ENCODE results near the gene VSTM2L.

VSTM2L gene

GRCh38 chr20:37943501-37944455, 40.9 kb downstream of the VSTM2L start:
- FAIRE-seq (peak; percentile 36), DNase-seq (ENCODE audit: insufficient read length) (no peak)
- TF ChIP-seq POLR2A (IDR thresholded peaks at IDR 0.05; ENCODE audit: low read depth, low read length) (no peak), TAF1 (IDR thresholded peaks at IDR 0.05; ENCODE audit: borderline replicate concordance, low read depth, low read length) (no peak), POLR2AphosphoS5 (IDR thresholded peaks at IDR 0.05; ENCODE audit: low read depth, low read length) (no peak)

GRCh38 chr20:37944456-37944981, 41.6 kb downstream of the VSTM2L start:
- DNase-seq (ENCODE audit: insufficient read length) (no peak), FAIRE-seq (no peak)
- TF ChIP-seq POLR2A (IDR thresholded peaks at IDR 0.05; ENCODE audit: low read depth, low read length) (no peak), TAF1 (IDR thresholded peaks at IDR 0.05; ENCODE audit: borderline replicate concordance, low read depth, low read length) (no peak), POLR2AphosphoS5 (IDR thresholded peaks at IDR 0.05; ENCODE audit: low read depth, low read length) (no peak)

- DNase-seq (ENCODE audit: insufficient read length): no peak
- TF ChIP-seq POLR2A (IDR thresholded peaks at IDR 0.05; ENCODE audit: low read depth, low read length): no peak
- no peak for TF ChIP-seq POLR2AphosphoS5 (IDR thresholded peaks at IDR 0.05; ENCODE audit: low read depth, low read length)
- no peak for TF ChIP-seq TAF1 (IDR thresholded peaks at IDR 0.05; ENCODE audit: borderline replicate concordance, low read depth, low read length)
- FAIRE-seq: no peak
These were observed 42.2 kb downstream of the VSTM2L start for GRCh38 chr20:37945091-37945547.

GRCh38 chr20:37946946-37947345, 44.0 kb downstream of the VSTM2L start:
- TF ChIP-seq POLR2A (IDR thresholded peaks at IDR 0.05; ENCODE audit: low read depth, low read length) (no peak), TAF1 (IDR thresholded peaks at IDR 0.05; ENCODE audit: borderline replicate concordance, low read depth, low read length) (no peak), POLR2AphosphoS5 (IDR thresholded peaks at IDR 0.05; ENCODE audit: low read depth, low read length) (no peak)
- no peak for FAIRE-seq
- no peak for DNase-seq (ENCODE audit: insufficient read length)

- no peak for DNase-seq (ENCODE audit: insufficient read length)
- FAIRE-seq: no peak
- TF ChIP-seq POLR2AphosphoS5 (IDR thresholded peaks at IDR 0.05; ENCODE audit: low read depth, low read length) (no peak), POLR2A (IDR thresholded peaks at IDR 0.05; ENCODE audit: low read depth, low read length) (no peak), TAF1 (IDR thresholded peaks at IDR 0.05; ENCODE audit: borderline replicate concordance, low read depth, low read length) (no peak)
These were observed 45.0 kb downstream of the VSTM2L start for GRCh38 chr20:37947943-37948342.

- DNase-seq (ENCODE audit: insufficient read length) (no peak), FAIRE-seq (no peak)
- TF ChIP-seq POLR2A (IDR thresholded peaks at IDR 0.05; ENCODE audit: low read depth, low read length) (no peak), TAF1 (IDR thresholded peaks at IDR 0.05; ENCODE audit: borderline replicate concordance, low read depth, low read length) (no peak), POLR2AphosphoS5 (IDR thresholded peaks at IDR 0.05; ENCODE audit: low read depth, low read length) (no peak)
These were observed 46.0 kb downstream of the VSTM2L start for GRCh38 chr20:37948956-37949355.

- no peak for DNase-seq (ENCODE audit: insufficient read length)
- FAIRE-seq: no peak
- TF ChIP-seq POLR2A (IDR thresholded peaks at IDR 0.05; ENCODE audit: low read depth, low read length): no peak
- no peak for TF ChIP-seq POLR2AphosphoS5 (IDR thresholded peaks at IDR 0.05; ENCODE audit: low read depth, low read length)
- TF ChIP-seq TAF1 (IDR thresholded peaks at IDR 0.05; ENCODE audit: borderline replicate concordance, low read depth, low read length): no peak
These were observed 51.3 kb downstream of the VSTM2L start for GRCh38 chr20:37954190-37954589.

GRCh38 chr20:37954626-37955025, 51.7 kb downstream of the VSTM2L start:
- DNase-seq (ENCODE audit: insufficient read length) (no peak), FAIRE-seq (no peak)
- TF ChIP-seq POLR2AphosphoS5 (IDR thresholded peaks at IDR 0.05; ENCODE audit: low read depth, low read length) (no peak), TAF1 (IDR thresholded peaks at IDR 0.05; ENCODE audit: borderline replicate concordance, low read depth, low read length) (no peak), POLR2A (IDR thresholded peaks at IDR 0.05; ENCODE audit: low read depth, low read length) (no peak)

- DNase-seq (ENCODE audit: insufficient read length) (no peak), FAIRE-seq (no peak)
- TF ChIP-seq TAF1 (IDR thresholded peaks at IDR 0.05; ENCODE audit: borderline replicate concordance, low read depth, low read length) (no peak), POLR2AphosphoS5 (IDR thresholded peaks at IDR 0.05; ENCODE audit: low read depth, low read length) (no peak), POLR2A (IDR thresholded peaks at IDR 0.05; ENCODE audit: low read depth, low read length) (no peak)
These were observed 52.6 kb downstream of the VSTM2L start for GRCh38 chr20:37955511-37955910.

GRCh38 chr20:37956107-37956585, 53.2 kb downstream of the VSTM2L start:
- TF ChIP-seq POLR2AphosphoS5 (IDR thresholded peaks at IDR 0.05; ENCODE audit: low read depth, low read length) (no peak), POLR2A (IDR thresholded peaks at IDR 0.05; ENCODE audit: low read depth, low read length) (no peak), TAF1 (IDR thresholded peaks at IDR 0.05; ENCODE audit: borderline replicate concordance, low read depth, low read length) (no peak)
- no peak for DNase-seq (ENCODE audit: insufficient read length)
- FAIRE-seq: no peak

- TF ChIP-seq TAF1 (IDR thresholded peaks at IDR 0.05; ENCODE audit: borderline replicate concordance, low read depth, low read length) (no peak), POLR2AphosphoS5 (IDR thresholded peaks at IDR 0.05; ENCODE audit: low read depth, low read length) (no peak), POLR2A (IDR thresholded peaks at IDR 0.05; ENCODE audit: low read depth, low read length) (no peak)
- DNase-seq (ENCODE audit: insufficient read length) (no peak), FAIRE-seq (no peak)
These were observed 56.1 kb downstream of the VSTM2L start for GRCh38 chr20:37958856-37959520.

Data from GM12892 (cell line).